HepG2 (cell line): ENCODE results near the gene TRRAP. TPM values are rescaled to one million over a fixed set of nuclear protein-coding genes. Genes with fewer than 3 reads are reported as not detected.

Experiments used
- ARID5B ChIP-seq: IDR thresholded peaks from 2 replicates; pipeline ENCODE4 v1.4.0; 2020; ENCODE audit warnings: mild to moderate bottlenecking, missing genetic modification reagents
- FOSL2 ChIP-seq: sonication (generic); formaldehyde crosslinking; IDR thresholded peaks from 2 replicates; pipeline ENCODE4 v1.4.0; 2020; ENCODE audit warnings: missing genetic modification reagents
- GLI4 ChIP-seq: sonication (generic); formaldehyde crosslinking; IDR thresholded peaks from 2 replicates; pipeline ENCODE4 v1.5.1; 2020; ENCODE audit warnings: missing genetic modification reagents, mild to moderate bottlenecking, moderate library complexity, borderline replicate concordance
- KAT7 ChIP-seq: IDR thresholded peaks from 2 replicates; pipeline ENCODE4 v1.6.1; 2018; ENCODE audit warnings: borderline replicate concordance, missing compliant biosample characterization
- PBX3 ChIP-seq: sonication (generic); formaldehyde crosslinking; IDR thresholded peaks from 2 replicates; pipeline ENCODE4 v1.8.1; 2023; ENCODE audit warnings: missing genetic modification reagents, inconsistent platforms, borderline replicate concordance
- RBAK ChIP-seq: sonication (generic); formaldehyde crosslinking; IDR thresholded peaks from 2 replicates; pipeline ENCODE4 v1.5.1; 2020; ENCODE audit warnings: mild to moderate bottlenecking, missing genetic modification reagents
- SP1 ChIP-seq, 2 experiments: fragments of 450-650 bp in 1 of 2; sonication (generic) in 1 of 2; formaldehyde crosslinking in 1 of 2; IDR thresholded peaks; 2 replicates each; pipeline versions ENCODE4 v1.4.0 to v1.6.1; 2016 to 2020; ENCODE audit warnings: missing genetic modification reagents in 1 of 2
- SP140L ChIP-seq: sonication (generic); formaldehyde crosslinking; IDR thresholded peaks from 2 replicates; pipeline ENCODE4 v1.4.0; 2020; ENCODE audit warnings: missing genetic modification reagents, borderline replicate concordance
- WIZ ChIP-seq: sonication (generic); formaldehyde crosslinking; IDR thresholded peaks from 2 replicates; pipeline ENCODE4 v1.5.1; 2020; ENCODE audit warnings: mild to moderate bottlenecking, missing genetic modification reagents
- ZBTB21 ChIP-seq: sonication (generic); formaldehyde crosslinking; IDR thresholded peaks from 2 replicates; pipeline ENCODE4 v1.4.0; 2020; ENCODE audit warnings: missing genetic modification reagents
- ZNF275 ChIP-seq: sonication (generic); formaldehyde crosslinking; IDR thresholded peaks from 2 replicates; pipeline ENCODE4 v1.8.0; 2022; ENCODE audit warnings: missing genetic modification reagents, mild to moderate bottlenecking, inconsistent platforms, borderline replicate concordance
- ZNF589 ChIP-seq: sonication (generic); formaldehyde crosslinking; conservative IDR thresholded peaks from 2 replicates; pipeline ENCODE4 v1.8.0; 2022; ENCODE audit warnings: mild to moderate bottlenecking, moderate library complexity, missing genetic modification reagents
- ZNF704 ChIP-seq: sonication (generic); formaldehyde crosslinking; IDR thresholded peaks from 2 replicates; pipeline ENCODE4 v1.8.1; 2023; ENCODE audit warnings: mild to moderate bottlenecking, inconsistent platforms, moderate library complexity, missing genetic modification reagents, borderline replicate concordance
- polyA plus RNA-seq, 8 experiments: library from polyadenylated mRNA; depleted of rRNA in 3 of 8; stranded (reverse) in 7 of 8; unstranded in 1 of 8; fragments of >200 nt; fragmentation: Illumina TruSeq in 4 of 8; extraction: Trizol in 4 of 8; gene quantifications; 2 replicates each; pipeline versions ENCODE4 v1.2.1 to v1.2.3, GENCODE V29; 2011 to 2016; ENCODE audit warnings: low read depth in 4 of 8, missing spikeins in 1 of 8, mixed read lengths in 1 of 8; ENCODE audit not compliant: insufficient read depth in 1 of 8
- total RNA-seq, 5 experiments: library from RNA; depleted of rRNA; stranded (reverse); fragments of >200 nt; fragmentation: Illumina TruSeq; extraction: Trizol; gene quantifications; 2 replicates each; pipeline ENCODE4 v1.2.3, GENCODE V29; 2016; ENCODE audit warnings: low read depth in 1 of 5
- TF ChIP-seq, protein P1 (sequence below): sonication (generic); formaldehyde crosslinking; IDR thresholded peaks from 2 replicates; pipeline ENCODE4 v1.8.0; 2022; ENCODE audit warnings: mild to moderate bottlenecking, missing genetic modification reagents; ENCODE audit not compliant: insufficient replicate concordance
- TF ChIP-seq, protein P2 (sequence below): sonication (generic); formaldehyde crosslinking; IDR thresholded peaks from 2 replicates; pipeline ENCODE4 v1.5.0; 2020; ENCODE audit warnings: missing genetic modification reagents, mild to moderate bottlenecking, borderline replicate concordance

The TRRAP gene
- total and polyA plus RNA-seq, 2 of the 13 experiments (the other 11 are each of a cell fraction or from before 2014, with no cell fraction given): 8.6 to 10.5 TPM

DNA sequence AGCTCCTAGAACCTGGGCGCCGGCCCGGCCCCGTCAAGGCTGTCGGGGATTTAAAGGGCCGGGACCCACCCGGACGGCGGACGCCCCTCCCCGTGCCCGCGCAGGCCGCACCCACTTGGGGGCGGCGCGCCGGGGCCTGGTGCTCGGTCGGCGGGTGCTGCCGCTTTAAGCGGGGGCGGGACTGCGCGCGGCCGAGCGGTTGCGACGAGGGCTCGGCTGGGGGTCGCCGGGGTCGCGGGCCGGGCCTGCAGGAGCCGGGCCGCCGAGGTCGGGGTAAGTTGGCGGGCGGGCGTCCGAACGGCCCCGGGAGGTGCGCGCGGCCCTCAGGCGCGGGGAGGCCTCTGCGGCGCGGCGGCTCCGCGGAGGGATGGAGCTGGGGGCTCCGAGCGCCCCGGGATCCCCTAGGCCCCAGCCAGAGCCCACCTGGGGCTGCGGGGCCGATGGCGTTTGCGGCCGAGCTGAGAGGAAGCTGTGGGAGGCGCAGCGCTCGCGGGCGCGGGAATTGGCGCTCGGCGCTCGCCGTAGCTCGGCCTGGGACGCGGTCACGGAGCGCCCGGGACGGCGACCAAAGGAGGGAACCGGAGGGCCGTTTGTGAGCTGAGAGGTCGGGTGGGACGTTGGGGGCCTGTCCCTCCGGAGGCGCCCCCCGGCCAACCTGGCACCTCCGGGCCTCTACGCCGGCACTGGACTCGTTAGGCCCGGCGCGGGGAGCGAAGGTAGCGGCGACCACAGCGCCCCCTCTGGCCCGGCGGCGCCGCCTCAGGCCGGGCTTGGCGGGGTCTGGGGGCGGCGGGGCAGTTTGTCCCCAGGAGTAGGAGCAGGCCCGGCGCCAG, at the start of gene TRRAP (continued):
- peak; percentile 78; the same call in 1 of the 2 replicates for TF ChIP-seq PBX3 (CRISPR knock-in tag)
- TF ChIP-seq ARID5B (CRISPR knock-in tag): peak; percentile 41; the same call in 1 of the 2 replicates
- TF ChIP-seq GLI4 (CRISPR knock-in tag): peak; percentile 82; the same call in 1 of the 2 replicates
- TF ChIP-seq ZNF704: 0 out of 2 replicates have a peak, but pooled peaks have one; percentile 39
- no peak for TF ChIP-seq SP1 (IDR thresholded peaks at IDR 0.05)
- TF ChIP-seq SP1 (CRISPR knock-in tag; IDR thresholded peaks at IDR 0.05): peak; percentile 46; the same call in 1 of the 2 replicates
- TF ChIP-seq, protein P1, sequence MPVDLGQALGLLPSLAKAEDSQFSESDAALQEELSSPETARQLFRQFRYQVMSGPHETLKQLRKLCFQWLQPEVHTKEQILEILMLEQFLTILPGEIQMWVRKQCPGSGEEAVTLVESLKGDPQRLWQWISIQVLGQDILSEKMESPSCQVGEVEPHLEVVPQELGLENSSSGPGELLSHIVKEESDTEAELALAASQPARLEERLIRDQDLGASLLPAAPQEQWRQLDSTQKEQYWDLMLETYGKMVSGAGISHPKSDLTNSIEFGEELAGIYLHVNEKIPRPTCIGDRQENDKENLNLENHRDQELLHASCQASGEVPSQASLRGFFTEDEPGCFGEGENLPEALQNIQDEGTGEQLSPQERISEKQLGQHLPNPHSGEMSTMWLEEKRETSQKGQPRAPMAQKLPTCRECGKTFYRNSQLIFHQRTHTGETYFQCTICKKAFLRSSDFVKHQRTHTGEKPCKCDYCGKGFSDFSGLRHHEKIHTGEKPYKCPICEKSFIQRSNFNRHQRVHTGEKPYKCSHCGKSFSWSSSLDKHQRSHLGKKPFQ (CRISPR knock-in tag): no peak
- no peak for TF ChIP-seq ZBTB21 (CRISPR knock-in tag)
- TF ChIP-seq, protein P2, sequence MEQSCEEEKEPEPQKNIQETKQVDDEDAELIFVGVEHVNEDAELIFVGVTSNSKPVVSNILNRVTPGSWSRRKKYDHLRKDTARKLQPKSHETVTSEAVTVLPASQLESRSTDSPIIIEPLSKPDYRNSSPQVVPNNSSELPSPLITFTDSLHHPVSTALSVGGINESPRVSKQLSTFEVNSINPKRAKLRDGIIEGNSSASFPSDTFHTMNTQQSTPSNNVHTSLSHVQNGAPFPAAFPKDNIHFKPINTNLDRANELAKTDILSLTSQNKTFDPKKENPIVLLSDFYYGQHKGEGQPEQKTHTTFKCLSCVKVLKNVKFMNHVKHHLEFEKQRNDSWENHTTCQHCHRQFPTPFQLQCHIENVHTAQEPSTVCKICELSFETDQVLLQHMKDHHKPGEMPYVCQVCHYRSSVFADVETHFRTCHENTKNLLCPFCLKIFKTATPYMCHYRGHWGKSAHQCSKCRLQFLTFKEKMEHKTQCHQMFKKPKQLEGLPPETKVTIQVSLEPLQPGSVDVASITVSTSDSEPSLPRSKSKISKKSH (CRISPR knock-in tag): 0 out of 2 replicates have a peak, but pooled peaks have one; percentile 51
- no peak for TF ChIP-seq RBAK (CRISPR knock-in tag)
- 0 out of 2 replicates have a peak, but pooled peaks have one; percentile 23 for TF ChIP-seq SP140L
- TF ChIP-seq KAT7 (CRISPR knock-in tag): peak; percentile 63; the same call in 1 of the 2 replicates
- no peak for TF ChIP-seq ZNF275
- 0 out of 2 replicates have a peak, but pooled peaks have one; percentile 20 for TF ChIP-seq FOSL2 (CRISPR knock-in tag)
- TF ChIP-seq ZNF589 (CRISPR knock-in tag): no peak; the same call in none of the 2 replicates
- TF ChIP-seq WIZ: peak; percentile 58; the same call in 1 of the 2 replicates
